Measurements from ENCODE around the gene MUC4.

DNA sequence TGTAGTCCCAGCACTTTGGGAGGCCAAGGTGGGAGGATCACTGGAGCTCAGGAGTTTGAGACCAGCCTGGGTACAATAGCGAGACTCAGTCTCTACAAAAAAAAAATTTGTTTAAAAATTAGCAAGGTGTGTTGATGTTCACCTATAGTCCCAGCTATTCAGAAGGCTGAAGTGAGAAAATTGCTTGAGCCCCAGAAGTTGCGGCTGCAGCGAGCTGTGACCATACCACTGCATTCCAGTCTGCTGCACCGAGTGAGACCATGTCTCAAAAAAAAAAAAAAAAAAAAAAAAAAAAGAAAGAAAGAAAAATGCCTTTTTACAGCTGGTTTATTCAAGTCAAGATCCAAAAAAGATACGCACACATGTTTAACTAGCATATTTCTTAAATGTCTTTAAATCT is 108.0 kb downstream of the MUC4 start:
- no peak for TF ChIP-seq POLR2A (IDR thresholded peaks at IDR 0.05)
- no peak for TF ChIP-seq CTCF (IDR thresholded peaks at IDR 0.05)

All from Peyer's patch (tissue), 4 donors.